Umbilical cord (tissue), 2 donors: Measurements from ENCODE around the gene RAPGEF5. TPM values are rescaled to one million over a fixed set of nuclear protein-coding genes. Genes with fewer than 3 reads are reported as not detected.
"Not testable (repeated sequence)": the region's sequence is repeated elsewhere in the genome, so short reads cannot be mapped to it uniquely, and the experiment has no call there.

ENCODE experiments used
- DNase-seq: peaks from one replicate; pipeline ENCODE4 v3.0.0-alpha.2; 2015; ENCODE audit warnings: low spot score
- total RNA-seq: library from RNA; depleted of rRNA; stranded (reverse); fragments of >200 nt; gene quantifications from one replicate; pipeline ENCODE4 v1.2.3, GENCODE V29; 2014; ENCODE audit warnings: low replicate concordance; ENCODE audit not compliant: insufficient read depth

The RAPGEF5 gene
- total RNA-seq, 1 donor from 2014 or later = 131 TPM

GRCh38 chr7:22121702-22122474 lies 235.1 kb downstream of the RAPGEF5 start:
- peak; percentile 80 for DNase-seq

GRCh38 chr7:22120391-22121053 lies 236.4 kb downstream of the RAPGEF5 start:
- DNase-seq = no peak

- no peak for DNase-seq
Observed at GRCh38 chr7:22117222-22117621, 239.7 kb downstream of the RAPGEF5 start.

- DNase-seq = peak; percentile 26
Observed at GRCh38 chr7:22116451-22117030, 240.4 kb downstream of the RAPGEF5 start.

- no peak for DNase-seq
Observed at GRCh38 chr7:22115689-22116088, 241.3 kb downstream of the RAPGEF5 start.

DNA sequence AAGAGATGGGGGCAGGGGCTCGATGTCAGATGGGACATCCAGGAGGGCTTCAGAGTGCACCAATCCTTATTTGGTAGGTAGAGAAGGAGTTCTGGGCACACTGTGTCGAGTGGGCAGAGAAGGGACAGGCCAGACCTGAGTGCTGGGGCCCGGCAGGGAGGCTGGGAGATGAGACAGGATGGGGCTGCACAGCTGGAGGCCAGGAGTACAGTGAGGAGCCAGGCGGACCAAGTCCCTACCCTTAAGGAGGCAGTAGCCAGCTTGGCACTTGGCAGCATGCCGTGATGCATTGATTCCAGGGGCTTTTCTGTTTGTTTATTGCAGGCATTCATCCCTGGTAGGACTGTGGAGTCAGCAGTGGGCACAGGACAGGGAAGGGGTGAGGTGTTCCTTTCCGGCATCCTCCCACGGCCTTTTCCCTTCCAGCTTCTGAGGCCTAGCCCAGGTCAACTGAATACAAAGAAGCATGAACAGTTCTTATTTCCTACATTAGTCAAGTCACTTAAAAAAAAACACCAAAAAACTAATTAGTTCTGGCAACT lies 242.4 kb downstream of the RAPGEF5 start:
- no peak for DNase-seq

DNA sequence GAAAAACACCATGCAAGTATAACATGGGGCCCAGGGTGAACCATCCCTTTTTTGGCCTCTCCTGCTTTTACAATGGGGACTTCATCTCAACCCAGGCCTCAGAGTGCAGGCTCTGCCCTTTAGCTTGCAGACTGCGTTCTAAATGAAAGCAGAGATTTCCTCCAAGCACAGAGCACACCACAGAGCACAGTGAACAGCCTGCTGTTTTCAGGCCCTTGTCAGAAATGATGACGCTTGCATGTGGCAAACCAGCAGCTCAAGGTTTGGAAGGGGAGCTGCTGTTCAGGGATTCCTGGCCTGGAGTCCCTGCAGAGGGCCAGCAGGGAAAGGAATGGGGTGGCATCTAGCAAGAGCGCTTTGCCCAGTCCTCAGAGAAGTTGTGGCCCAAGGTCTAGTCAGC lies 243.9 kb downstream of the RAPGEF5 start:
- DNase-seq = peak; percentile 29

GRCh38 chr7:22111661-22112060 lies 245.3 kb downstream of the RAPGEF5 start:
- DNase-seq = no peak

- DNase-seq = no peak
Observed at GRCh38 chr7:22110881-22111280, 246.1 kb downstream of the RAPGEF5 start.

- peak; percentile 92 for DNase-seq
Observed at GRCh38 chr7:22110227-22110839, 246.6 kb downstream of the RAPGEF5 start.

DNA sequence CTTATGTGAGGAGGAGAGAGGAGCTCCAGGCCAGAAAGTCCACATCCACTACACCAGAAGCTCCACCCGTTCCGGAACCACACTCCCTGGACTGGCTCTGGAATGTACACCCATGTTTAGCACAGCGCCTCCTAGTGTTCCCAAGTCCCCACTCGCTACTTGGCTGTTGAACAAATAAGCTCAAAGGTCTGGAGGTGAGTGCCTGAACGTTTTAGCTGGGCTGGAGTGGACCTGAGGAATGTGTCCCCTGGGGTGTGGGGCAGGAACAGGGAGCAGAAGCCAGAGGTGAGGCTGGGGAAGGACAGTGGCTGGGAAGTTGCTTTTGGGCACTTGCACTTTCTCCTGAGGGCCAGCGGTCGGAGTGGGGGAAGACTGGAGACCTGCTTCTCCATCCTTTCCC lies 247.2 kb downstream of the RAPGEF5 start:
- DNase-seq = no peak

- DNase-seq = no peak
Observed at GRCh38 chr7:22108151-22108845, 248.7 kb downstream of the RAPGEF5 start.

DNA sequence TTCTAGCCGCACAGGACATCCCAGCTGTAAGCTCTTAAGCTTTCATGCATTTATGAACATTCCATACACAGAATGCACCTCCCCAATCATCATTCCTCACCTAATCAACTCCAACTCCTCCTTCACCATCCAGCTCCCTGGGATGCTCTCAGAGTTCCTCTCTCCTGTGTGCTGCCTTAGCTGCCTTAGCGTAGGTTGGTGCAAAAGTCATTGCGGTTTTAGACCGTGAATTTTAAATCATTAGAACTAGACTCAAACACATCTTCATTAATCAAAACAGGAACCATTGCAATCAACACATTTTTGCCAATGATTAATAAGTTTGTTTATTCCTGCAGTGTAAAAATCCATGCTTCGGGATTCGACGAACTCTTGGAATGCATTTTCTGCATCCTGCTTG lies 251.4 kb downstream of the RAPGEF5 start:
- no peak for DNase-seq

DNA sequence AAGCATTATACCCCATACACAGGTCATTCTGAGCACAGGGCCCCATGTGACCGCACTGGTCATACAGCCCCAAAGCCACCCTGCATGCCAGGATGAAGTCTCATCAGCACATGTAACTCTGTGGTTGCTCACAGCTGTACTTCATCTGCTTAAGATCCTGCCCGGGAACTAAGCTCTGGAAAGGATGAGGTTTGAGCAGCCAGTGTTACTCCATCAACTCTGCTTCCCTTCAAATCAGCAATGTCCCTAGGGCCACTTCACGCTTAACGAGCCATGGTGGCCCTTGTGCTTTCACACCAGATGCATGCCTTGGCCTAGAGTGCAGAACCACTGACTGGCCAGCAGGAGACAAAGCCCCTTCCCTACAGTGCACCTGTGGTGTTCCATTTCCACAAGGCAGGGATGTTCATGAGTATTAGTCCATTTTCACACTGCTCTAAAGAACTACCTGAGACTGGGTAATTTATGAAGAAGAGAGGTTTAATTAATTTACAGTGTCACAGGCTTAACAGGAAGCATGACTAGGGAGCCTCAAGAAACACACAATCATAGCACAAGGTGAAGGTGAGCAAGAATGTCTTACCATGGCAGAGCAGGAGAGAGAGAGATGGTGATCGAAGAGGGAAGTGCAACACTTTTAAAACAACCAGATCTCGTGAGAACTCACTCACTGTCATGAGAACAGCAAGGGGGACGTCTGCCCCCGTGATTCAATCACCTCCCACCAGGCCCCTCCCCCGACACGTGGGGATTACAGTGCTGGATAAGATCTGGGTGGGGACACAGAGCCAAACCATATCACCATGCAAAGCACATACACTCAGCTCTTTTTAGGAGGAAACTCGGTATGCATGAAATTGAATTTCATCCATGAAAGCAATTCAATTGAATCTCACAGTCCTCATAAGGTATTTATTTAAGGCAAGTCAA lies 262.3 kb downstream of the RAPGEF5 start:
- DNase-seq = no peak

DNA sequence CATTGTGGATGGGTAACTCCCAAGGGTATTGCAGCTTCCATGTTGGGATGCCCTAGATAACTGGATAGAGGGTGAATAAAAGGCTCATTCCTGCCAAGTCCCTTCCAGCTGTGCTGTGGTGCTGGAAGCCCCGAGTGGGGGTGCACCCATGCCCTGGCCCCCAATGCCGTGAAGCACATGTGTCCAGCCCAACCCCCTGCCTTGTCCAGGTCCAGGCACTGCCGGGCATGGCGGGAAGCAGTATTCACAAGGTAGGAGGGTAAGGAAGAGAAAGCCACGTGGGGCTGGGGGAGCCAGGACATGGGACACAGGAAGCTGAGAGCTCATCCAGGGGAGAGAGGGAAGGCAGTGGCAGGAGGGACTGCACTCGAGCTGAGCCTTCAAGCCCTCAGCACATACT lies 263.0 kb downstream of the RAPGEF5 start:
- no peak for DNase-seq

DNA sequence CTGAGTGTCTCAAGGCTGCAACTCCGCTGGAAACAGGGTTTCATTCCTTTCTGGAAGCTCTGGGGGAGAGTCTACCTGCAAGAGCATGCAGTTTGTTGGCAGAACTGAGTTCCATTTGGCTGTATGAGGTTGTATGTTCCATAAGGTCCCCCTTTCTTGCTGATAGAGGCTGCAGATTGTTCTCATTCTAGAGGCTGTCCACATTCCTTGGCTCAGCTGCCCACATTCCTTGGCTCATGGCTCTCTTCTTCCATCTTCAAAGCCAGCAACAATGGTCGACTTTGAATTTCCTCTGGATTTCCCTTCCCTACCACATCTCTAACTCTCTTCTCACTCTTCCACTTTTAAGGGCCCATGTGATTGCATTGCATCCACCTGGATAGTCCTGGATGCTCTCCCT lies 264.0 kb downstream of the RAPGEF5 start:
- no peak for DNase-seq

DNA sequence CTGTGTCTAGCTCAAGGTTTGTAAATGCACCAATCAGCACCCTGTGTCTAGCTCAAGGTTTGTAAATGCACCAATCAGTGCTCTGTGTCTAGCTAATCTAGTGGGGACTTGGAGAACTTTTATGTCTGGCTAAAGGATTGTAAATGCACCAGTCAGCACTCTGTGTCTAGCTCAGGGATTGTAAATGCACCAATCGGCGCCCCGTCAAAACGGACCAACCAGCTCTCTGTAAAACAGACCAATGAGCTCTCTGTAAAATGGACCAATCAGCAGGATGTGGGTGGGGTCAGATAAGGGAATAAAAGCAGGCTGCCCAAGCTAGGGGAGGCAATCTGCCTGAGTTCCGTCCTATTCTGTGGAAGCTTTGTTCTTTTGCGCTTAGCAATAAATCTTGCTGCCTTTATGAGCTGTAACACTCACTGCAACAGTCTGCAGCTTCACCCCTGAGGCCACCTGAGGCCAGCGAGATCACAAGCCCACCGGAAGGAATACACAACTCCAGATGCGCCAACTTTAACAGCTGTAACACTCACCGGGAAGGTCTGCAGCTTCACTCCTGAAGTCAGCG lies 265.9 kb downstream of the RAPGEF5 start:
- DNase-seq = not testable (repeated sequence)

DNA sequence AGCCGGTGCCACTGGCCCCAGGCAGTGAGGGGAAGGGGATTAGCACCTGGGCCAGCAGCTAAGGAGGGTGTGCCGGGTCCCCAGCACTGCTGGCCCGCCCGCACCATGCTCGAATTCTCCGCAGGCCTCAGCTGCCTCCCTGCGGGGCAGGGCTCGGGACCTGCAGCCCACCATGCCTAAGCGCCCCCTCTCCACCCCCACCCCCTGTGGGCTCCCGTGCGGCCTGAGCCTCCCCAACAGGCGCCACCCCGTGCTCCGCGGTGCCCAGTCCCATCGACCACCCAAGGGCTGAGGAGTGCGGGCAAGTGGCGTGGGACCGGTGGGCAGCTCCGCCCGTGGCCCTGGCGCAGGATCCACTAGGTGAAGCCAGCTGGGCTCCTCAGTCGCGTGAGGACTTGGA lies 266.4 kb downstream of the RAPGEF5 start:
- DNase-seq = no peak

DNA sequence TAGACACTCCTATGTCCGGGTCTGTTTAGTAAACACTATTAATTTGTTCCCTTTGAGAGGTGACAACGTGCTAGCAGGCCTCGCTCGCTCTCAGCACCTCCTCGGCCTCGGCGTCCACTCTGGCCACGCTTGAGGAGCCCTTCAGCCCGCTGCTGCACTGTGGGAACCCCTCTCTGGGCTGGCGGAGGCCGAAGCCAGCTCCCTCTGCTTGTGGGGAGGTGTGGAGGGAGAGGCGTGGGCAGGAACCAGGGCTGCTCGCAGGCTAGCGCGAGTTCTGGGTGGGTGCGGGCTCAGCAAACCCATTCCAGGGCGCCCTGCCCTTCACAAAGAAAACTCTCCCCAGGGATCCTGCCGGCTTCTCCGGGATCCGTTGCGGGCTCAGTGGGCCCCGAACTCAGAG lies 266.8 kb downstream of the RAPGEF5 start:
- no peak for DNase-seq

- no peak for DNase-seq
Observed at GRCh38 chr7:22088827-22089226, 268.1 kb downstream of the RAPGEF5 start.
